Loucy (cell line): Measurements from ENCODE around the gene PEX3.
"Not testable (repeated sequence)": the region's sequence is repeated elsewhere in the genome, so short reads cannot be mapped to it uniquely, and the experiment has no call there.

Experiments used
- H2AFZ ChIP-seq: fragments of 200-600 bp; sonication (generic); 2 replicates; pipeline ENCODE4 v1.6.0; 2016; ENCODE audit warnings: antibody characterized with exemption, mild to moderate bottlenecking, low read length, moderate library complexity
- H3F3A ChIP-seq: fragments of 200-600 bp; 2 replicates; pipeline ENCODE4 v1.6.0; 2016; ENCODE audit warnings: antibody characterized with exemption, low read depth, mild to moderate bottlenecking
- H3K27me3 ChIP-seq: fragments of 200-600 bp; sonication (generic); 2 replicates; pipeline ENCODE4 v1.6.1; 2014; ENCODE audit warnings: low read length, mild to moderate bottlenecking; ENCODE audit not compliant: insufficient read depth, poor library complexity, severe bottlenecking
- H3K36me3 ChIP-seq: fragments of 200-600 bp; sonication (generic); 2 replicates; pipeline ENCODE4 v1.6.1; 2016; ENCODE audit warnings: low read length; ENCODE audit not compliant: insufficient read depth
- H3K4me1 ChIP-seq: fragments of 200-600 bp; sonication (generic); 2 replicates; pipeline ENCODE4 v1.5.1; 2014; ENCODE audit warnings: low read length, mild to moderate bottlenecking; ENCODE audit not compliant: insufficient read depth, poor library complexity, severe bottlenecking
- H3K4me2 ChIP-seq: fragments of 200-600 bp; sonication (generic); 2 replicates; pipeline ENCODE4 v1.6.0; 2014; ENCODE audit warnings: antibody characterized with exemption, low read length, low read depth, mild to moderate bottlenecking; ENCODE audit not compliant: poor library complexity, severe bottlenecking
- H3K4me3 ChIP-seq: fragments of 200-600 bp; sonication (generic); 2 replicates; pipeline ENCODE4 v1.5.1; 2014; ENCODE audit warnings: low read length, mild to moderate bottlenecking, mixed read lengths; ENCODE audit not compliant: poor library complexity, severe bottlenecking
- H3K79me2 ChIP-seq: fragments of 200-600 bp; sonication (generic); 2 replicates; pipeline ENCODE4 v1.6.1; 2014; ENCODE audit warnings: low read length; ENCODE audit not compliant: insufficient read depth
- H3K9ac ChIP-seq: fragments of 200-600 bp; sonication (generic); 2 replicates; pipeline ENCODE4 v1.6.0; 2014; ENCODE audit warnings: mild to moderate bottlenecking, low read depth, low read length, moderate library complexity; ENCODE audit not compliant: poor library complexity, severe bottlenecking
- H3K9me2 ChIP-seq: fragments of 200-600 bp; sonication (generic); replicated peaks from 2 replicates; pipeline ENCODE4 v1.6.1; 2016; ENCODE audit warnings: low read depth, low read length, mixed read lengths
- H3K9me3 ChIP-seq: fragments of 200-600 bp; sonication (generic); 2 replicates; pipeline ENCODE4 v1.6.1; 2014; ENCODE audit warnings: mild to moderate bottlenecking, antibody characterized with exemption, low read length, low read depth; ENCODE audit not compliant: insufficient read depth
- H4K20me1 ChIP-seq: fragments of 200-600 bp; sonication (generic); 2 replicates; pipeline ENCODE4 v1.6.0; 2014; ENCODE audit warnings: antibody characterized with exemption, low read length, mild to moderate bottlenecking; ENCODE audit not compliant: insufficient read depth, poor library complexity, severe bottlenecking
- EZH2phosphoT487 ChIP-seq: fragments of 200-600 bp; IDR thresholded peaks from 2 replicates; pipeline ENCODE4 v1.6.1; 2018; ENCODE audit warnings: antibody characterized with exemption, mild to moderate bottlenecking, moderate library complexity, borderline replicate concordance
- TF ChIP-seq, protein P1 (sequence below): fragments of 200-600 bp; sonication (generic); conservative IDR thresholded peaks from 2 replicates; pipeline ENCODE4 v1.5.1; 2014; ENCODE audit warnings: mild to moderate bottlenecking, antibody characterized with exemption, low read length

Gene PEX3

DNA sequence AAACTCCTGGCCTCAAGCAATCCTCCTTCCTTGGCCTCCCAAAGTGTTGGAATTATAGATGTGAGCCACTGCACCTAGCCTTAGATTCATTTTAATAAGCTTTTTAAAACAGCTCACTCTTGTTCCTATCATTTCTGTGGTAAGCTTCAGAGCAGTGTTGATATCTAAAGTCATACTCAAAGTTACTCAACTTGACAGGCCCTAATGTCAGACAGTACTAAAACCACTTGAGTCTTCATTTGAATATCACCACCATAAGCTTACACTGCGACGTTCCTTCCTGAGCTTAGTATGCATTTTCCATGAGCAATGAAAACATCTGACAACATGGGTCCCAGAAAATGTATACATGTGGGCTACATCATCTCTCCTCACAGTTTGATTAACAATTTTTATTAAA, 54.9 kb downstream of the PEX3 start:
- Histone ChIP-seq H4K20me1 (no peaks in the 10 kb centered on the region), H2AFZ (no peak overlapping the region), H3K27me3 (no peaks in the 10 kb centered on the region), H3F3A (no peaks in the 10 kb centered on the region), H3K36me3 (no peaks in the 10 kb centered on the region), H3K4me1 (peaks cover 24% of the 10 kb centered on the region), H3K9me2 (no peaks in the 10 kb centered on the region), H3K9me3 (no peaks in the 10 kb centered on the region), H3K4me3 (no peak overlapping the region), H3K9ac (no peak overlapping the region), H3K79me2 (peaks cover 17% of the 10 kb centered on the region), H3K4me2 (no peak overlapping the region)
- TF ChIP-seq EZH2phosphoT487 = no peak

DNA sequence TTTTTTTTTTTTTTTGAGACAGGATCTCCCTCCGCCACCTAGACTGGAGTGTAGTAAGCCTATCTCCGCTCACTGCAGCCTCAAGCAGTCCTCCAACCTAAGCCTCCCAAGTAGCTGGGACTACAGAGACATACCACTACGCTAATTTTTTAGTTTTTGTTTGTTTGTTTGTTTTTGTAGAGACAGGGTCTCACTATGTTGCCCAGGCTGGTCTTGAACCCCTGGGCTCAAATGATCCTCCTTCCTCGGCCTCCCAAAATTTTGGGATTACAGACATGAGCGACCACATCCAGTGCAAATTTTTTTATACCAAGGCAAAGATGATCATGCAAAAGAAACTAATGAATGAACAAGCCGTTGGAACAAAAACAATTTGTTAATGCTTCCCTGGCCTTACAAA, 55.6 kb downstream of the PEX3 start:
- Histone ChIP-seq H3K36me3 (no peaks in the 10 kb centered on the region), H3K27me3 (no peaks in the 10 kb centered on the region), H3K9ac (no peak overlapping the region), H3K79me2 (peaks cover 24% of the 10 kb centered on the region), H3F3A (no peaks in the 10 kb centered on the region), H3K4me3 (no peak overlapping the region), H4K20me1 (no peaks in the 10 kb centered on the region), H3K4me1 (peaks cover 24% of the 10 kb centered on the region), H2AFZ (no peak overlapping the region), H3K9me2 (no peaks in the 10 kb centered on the region), H3K9me3 (no peaks in the 10 kb centered on the region), H3K4me2 (no peak overlapping the region)
- TF ChIP-seq EZH2phosphoT487 = no peak
- TF ChIP-seq, protein P1, sequence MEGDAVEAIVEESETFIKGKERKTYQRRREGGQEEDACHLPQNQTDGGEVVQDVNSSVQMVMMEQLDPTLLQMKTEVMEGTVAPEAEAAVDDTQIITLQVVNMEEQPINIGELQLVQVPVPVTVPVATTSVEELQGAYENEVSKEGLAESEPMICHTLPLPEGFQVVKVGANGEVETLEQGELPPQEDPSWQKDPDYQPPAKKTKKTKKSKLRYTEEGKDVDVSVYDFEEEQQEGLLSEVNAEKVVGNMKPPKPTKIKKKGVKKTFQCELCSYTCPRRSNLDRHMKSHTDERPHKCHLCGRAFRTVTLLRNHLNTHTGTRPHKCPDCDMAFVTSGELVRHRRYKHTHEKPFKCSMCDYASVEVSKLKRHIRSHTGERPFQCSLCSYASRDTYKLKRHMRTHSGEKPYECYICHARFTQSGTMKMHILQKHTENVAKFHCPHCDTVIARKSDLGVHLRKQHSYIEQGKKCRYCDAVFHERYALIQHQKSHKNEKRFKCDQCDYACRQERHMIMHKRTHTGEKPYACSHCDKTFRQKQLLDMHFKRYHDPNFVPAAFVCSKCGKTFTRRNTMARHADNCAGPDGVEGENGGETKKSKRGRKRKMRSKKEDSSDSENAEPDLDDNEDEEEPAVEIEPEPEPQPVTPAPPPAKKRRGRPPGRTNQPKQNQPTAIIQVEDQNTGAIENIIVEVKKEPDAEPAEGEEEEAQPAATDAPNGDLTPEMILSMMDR = no peak

DNA sequence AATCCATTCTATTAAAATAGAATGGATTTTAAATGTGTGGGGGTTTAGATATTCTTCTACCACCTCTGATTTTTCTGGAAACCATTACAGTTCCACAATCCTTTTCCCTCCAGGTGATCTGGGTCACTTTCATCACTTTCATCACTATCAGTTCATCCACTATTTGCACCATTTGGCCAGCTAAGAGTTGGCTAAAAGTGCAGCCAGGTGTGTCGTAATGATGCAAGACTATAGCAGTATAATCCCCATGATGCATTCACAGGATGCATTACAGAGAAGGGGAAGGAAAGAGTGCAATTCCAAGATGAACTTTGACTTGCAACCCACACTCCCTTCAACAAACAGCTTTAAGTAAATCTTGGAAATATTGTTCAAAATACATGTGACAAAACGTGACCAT, 56.0 kb downstream of the PEX3 start:
- Histone ChIP-seq H3K4me2 (no peak overlapping the region), H2AFZ (no peak overlapping the region), H3K9me2 (no peaks in the 10 kb centered on the region), H4K20me1 (no peaks in the 10 kb centered on the region), H3K79me2 (peaks cover 26% of the 10 kb centered on the region), H3K27me3 (no peaks in the 10 kb centered on the region), H3K4me1 (peaks cover 24% of the 10 kb centered on the region), H3K9ac (no peak overlapping the region), H3K36me3 (no peaks in the 10 kb centered on the region), H3K9me3 (no peaks in the 10 kb centered on the region), H3K4me3 (no peak overlapping the region), H3F3A (no peaks in the 10 kb centered on the region)
- no peak for TF ChIP-seq EZH2phosphoT487
- TF ChIP-seq, protein P1 = no peak

DNA sequence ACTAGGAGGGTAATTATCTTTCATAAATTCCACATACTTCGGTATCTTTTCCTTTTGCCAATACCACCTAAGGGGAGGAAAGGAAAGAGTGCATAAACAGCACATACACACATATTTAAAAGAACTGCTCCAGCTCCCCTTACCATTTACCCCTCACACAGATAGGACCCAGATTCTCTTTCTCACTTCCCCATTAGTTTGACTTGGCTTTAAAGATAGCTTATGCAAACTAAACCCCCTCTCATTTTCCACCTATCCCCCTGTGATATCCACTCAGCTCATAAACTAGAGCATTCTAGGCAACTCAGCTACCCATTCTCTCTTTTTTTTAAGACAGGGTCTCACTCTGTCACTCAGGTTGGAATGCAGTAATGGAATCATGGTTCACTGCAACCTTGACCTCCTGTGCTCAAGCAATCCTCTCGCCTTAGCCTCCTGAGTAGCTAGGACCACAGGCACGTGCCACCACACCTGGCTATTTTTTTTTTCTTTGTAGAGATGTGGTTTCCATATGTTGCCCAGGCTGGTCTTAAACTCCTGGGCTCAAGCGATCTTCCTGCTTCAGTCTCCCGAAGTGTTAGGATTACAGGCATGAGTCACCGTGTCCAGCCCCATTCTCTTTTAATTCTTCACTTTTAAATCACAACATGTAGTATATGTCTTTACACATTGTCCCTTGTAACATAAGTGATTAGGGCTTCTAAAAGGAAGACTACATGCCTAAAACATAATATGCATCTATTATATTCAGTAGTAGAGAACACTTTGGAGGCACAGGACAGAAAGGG, 56.9 kb downstream of the PEX3 start:
- Histone ChIP-seq H2AFZ (no peak overlapping the region), H3K9me2 (no peaks in the 10 kb centered on the region), H3K4me3 (peak overlapping the region; percentile 45), H3K79me2 (peaks cover 31% of the 10 kb centered on the region), H3K4me1 (peaks cover 28% of the 10 kb centered on the region), H3K9me3 (no peaks in the 10 kb centered on the region), H3K36me3 (no peaks in the 10 kb centered on the region), H3K4me2 (peak overlapping the region; percentile 80), H4K20me1 (no peaks in the 10 kb centered on the region), H3F3A (no peaks in the 10 kb centered on the region), H3K9ac (no peak overlapping the region), H3K27me3 (no peaks in the 10 kb centered on the region)
- TF ChIP-seq, protein P1 = no peak
- no peak for TF ChIP-seq EZH2phosphoT487

DNA sequence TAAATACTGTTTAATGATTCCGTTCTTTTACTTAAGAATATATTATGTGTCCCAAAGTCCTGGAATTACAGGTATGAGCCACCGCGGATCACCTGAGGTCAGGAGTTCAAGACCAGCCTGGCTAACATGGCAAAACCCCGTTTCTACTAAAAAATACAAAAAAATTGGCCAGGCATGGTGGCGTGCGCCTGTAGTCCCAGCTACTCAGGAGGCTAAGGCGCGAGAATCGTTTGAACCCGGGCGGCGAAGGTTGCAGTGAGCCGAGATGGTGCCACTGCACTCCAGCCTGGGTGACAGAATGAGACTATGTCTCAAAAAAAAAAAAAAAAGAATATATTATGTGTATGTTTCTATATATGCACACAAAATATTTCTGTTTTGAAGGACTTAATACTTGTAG, 59.7 kb downstream of the PEX3 start:
- H3K27me3 ChIP-seq, H2AFZ ChIP-seq, H3K9me2 ChIP-seq, H3F3A ChIP-seq, H3K36me3 ChIP-seq, H3K9me3 ChIP-seq, H4K20me1 ChIP-seq: not testable (repeated sequence)
- Histone ChIP-seq H3K4me3 (peak overlapping the region; percentile 78), H3K4me1 (peaks cover 27% of the 10 kb centered on the region), H3K9ac (peak overlapping the region; percentile 75), H3K4me2 (peak overlapping the region; percentile 80), H3K79me2 (peaks cover 31% of the 10 kb centered on the region)
